Cardiac fibroblast (primary cell): ENCODE data around the gene HOTAIR.

ENCODE experiments used
- DNase-seq, 2 donors: peaks; one replicate each; pipeline versions ENCODE4 v3.0.0 to v3.0.0-alpha.2; 2010; ENCODE audit warnings: low read depth in 2 of 2
- H3K4me3 ChIP-seq, 2 donors: replicated peaks in 1 of 2; 1 replicate in 1 of 2; 2 replicates in 1 of 2; pipeline ENCODE4 v1.5.1; 2011; ENCODE audit warnings: low read depth in 2 of 2, low read length in 2 of 2, mild to moderate bottlenecking in 2 of 2, moderate library complexity in 1 of 2
- CTCF ChIP-seq: IDR thresholded peaks from one replicate; pipeline ENCODE4 v1.5.1; 2011; ENCODE audit warnings: low read depth, mild to moderate bottlenecking, low read length, inconsistent platforms

Gene HOTAIR

GRCh38 chr12:54005853-54006558, 31.3 kb upstream of the HOTAIR start:
- peak; percentile 81 to 82 for DNase-seq
- peak; percentile 84 for TF ChIP-seq CTCF
- H3K4me3 ChIP-seq = peak overlapping the region in 1 of 2 donors; percentile 13

- no peak for DNase-seq
- no peak for TF ChIP-seq CTCF
- H3K4me3 ChIP-seq = no peak overlapping the region
These were observed 30.7 kb upstream of the HOTAIR start for GRCh38 chr12:54005531-54005852.

GRCh38 chr12:54004841-54005530, 30.2 kb upstream of the HOTAIR start:
- no peak overlapping the region for H3K4me3 ChIP-seq
- TF ChIP-seq CTCF = no peak
- no peak for DNase-seq

- TF ChIP-seq CTCF = no peak
- H3K4me3 ChIP-seq = no peak overlapping the region
- DNase-seq = no peak
These were observed 29.5 kb upstream of the HOTAIR start for GRCh38 chr12:54004063-54004840.

GRCh38 chr12:54003625-54004024, 28.9 kb upstream of the HOTAIR start:
- TF ChIP-seq CTCF = no peak
- no peak for DNase-seq
- no peak overlapping the region for H3K4me3 ChIP-seq

- no peak overlapping the region for H3K4me3 ChIP-seq
These were observed 28.2 kb upstream of the HOTAIR start for GRCh38 chr12:54002915-54003389.

More at GRCh38 chr12:54002915-54003389, 28.2 kb upstream of the HOTAIR start:
- DNase-seq = no peak
- no peak for TF ChIP-seq CTCF
